Measurements from ENCODE around the gene PRPF19.

DNA sequence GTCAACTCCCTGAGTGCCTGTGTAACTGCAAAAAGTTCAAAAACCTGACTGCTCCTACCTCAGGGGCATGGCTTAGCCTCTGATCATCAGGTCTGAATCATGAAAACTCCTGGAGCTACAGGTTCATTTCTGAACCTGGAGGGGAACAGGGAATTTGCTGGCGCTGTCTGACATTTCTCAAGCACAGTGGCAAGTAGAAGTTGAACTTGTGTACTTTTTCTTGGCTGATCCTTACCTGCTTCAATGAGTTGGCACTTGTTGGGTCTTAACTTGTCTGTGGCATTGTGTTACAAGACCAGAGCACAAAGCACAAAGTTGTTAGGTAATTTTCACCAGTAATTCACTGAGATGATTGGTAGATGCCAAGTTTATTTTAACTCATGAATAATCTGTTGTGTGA is 10.9 kb upstream of the PRPF19 start:
- TF ChIP-seq, protein P1, sequence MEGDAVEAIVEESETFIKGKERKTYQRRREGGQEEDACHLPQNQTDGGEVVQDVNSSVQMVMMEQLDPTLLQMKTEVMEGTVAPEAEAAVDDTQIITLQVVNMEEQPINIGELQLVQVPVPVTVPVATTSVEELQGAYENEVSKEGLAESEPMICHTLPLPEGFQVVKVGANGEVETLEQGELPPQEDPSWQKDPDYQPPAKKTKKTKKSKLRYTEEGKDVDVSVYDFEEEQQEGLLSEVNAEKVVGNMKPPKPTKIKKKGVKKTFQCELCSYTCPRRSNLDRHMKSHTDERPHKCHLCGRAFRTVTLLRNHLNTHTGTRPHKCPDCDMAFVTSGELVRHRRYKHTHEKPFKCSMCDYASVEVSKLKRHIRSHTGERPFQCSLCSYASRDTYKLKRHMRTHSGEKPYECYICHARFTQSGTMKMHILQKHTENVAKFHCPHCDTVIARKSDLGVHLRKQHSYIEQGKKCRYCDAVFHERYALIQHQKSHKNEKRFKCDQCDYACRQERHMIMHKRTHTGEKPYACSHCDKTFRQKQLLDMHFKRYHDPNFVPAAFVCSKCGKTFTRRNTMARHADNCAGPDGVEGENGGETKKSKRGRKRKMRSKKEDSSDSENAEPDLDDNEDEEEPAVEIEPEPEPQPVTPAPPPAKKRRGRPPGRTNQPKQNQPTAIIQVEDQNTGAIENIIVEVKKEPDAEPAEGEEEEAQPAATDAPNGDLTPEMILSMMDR (IDR thresholded peaks at IDR 0.05) = no peak
- no peak for TF ChIP-seq POLR2A (IDR thresholded peaks at IDR 0.05)
